ENCODE data around the gene AIF1L. TPM values are rescaled to one million over a fixed set of nuclear protein-coding genes. Genes with fewer than 3 reads are reported as not detected.

The AIF1L gene
- polyA plus RNA-seq, 1 donor, result 27.8 TPM

DNA sequence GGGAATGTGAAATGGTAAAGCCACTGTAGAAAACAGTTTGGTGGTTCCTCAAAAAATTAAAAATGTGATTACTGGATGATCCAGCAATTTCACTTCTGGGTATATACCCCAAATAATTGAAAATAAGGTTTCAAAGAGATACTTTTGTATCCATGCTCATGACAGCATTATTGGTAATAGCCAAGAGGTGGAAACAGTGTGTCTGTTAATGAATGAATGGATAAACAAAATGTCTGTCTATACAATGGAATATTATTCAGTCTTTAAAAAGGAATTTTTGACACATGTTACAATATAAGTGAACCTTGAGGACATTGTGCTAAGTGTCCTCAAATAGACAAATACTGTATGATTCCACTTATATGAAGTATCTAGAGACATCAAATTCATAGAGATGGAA lies 69.2 kb downstream of the AIF1L start:
- DNase-seq (ENCODE audit: low read depth), result no peak

DNA sequence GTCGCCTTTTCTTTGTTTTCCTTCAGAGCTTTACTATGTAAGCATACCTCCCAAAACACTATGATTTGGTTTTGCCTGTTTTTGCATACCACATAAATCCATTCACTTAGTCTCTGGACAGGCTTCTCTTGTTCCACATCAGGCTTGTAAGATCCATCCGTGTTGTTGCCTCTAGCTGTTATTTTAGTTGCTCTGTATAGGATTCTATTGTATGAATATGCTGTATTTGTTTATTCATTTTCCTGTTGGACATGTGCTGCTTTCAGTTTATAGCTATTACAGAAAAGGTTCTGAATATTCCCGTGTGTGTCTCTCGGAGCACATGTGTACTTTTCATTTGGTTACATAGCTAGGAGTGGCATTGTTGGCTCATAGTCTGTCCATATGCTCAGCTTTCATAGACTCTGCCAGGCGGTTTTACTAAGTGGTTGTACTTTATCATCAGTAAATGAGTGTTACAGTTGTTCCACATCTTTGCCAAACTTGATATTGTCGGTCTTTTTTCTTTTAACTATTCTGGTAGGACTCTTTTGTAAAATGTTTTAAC lies 70.9 kb downstream of the AIF1L start:
- DNase-seq (ENCODE audit: low read depth), result no peak

DNA sequence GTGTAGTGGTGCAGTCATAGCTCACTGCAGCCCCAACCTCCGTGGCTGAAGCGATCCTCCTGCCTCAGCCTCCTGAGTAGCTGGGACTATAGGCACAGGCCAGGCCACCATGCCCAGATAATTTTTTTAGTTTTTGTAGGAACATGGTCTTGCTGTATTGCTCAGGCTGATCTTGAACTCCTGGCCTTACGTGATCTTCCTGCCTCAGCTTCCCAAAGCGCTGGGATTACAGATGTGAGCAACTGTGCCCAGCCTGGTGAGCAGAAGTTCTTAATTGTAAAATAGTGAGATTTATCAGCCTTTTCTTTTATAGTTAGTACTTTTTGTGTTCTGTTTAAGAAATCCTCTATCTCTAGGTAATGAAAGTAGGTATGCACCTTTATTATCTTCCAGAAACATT lies 71.6 kb downstream of the AIF1L start:
- DNase-seq (ENCODE audit: low read depth), result no peak

DNA sequence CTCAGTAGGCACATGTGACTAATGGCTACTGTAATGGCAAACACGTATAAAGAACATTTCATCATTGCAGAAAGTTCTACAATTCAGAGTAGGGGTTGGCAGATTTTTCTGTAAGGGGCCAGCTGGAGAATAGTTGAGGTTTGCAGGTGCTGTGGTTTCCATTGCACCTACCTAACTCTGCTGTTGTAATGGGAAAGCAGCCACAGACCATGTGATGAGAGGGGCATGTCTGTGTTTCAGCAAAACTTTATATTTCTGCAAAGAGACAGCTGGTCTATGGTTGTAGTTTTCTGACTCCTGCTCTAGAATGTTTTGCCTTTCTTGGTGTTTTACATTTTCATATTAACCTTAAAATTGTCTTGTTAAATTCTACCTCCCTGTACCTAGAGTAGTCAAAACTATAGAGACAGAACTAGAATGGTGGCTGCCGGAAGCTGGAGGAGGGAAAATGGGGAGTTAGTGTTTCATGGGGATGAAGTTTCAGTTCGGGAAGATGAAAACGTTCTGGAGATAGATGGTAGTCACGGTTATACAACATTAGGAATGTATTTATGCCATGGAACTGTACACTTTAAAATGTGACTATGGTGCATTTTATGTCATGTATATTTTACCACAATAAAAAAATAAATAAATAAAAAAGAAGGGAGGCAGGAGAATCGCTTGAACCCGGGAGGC lies 73.4 kb downstream of the AIF1L start:
- no peak for DNase-seq (ENCODE audit: low read depth)

Other genes with a start within 250 kb of the AIF1L start
- gene QRFP, start 199.7 kb upstream of the AIF1L start, polyA plus RNA-seq (ENCODE audit: insufficient read length), result 0.33 TPM
- not detected for gene FIBCD1, start 157.3 kb upstream of the AIF1L start, polyA plus RNA-seq (ENCODE audit: insufficient read length)
- gene LAMC3, start 87.4 kb upstream of the AIF1L start, polyA plus RNA-seq (ENCODE audit: insufficient read length), result 1.9 TPM
- 27.1 TPM for gene NUP214, start 29.1 kb downstream of the AIF1L start, polyA plus RNA-seq (ENCODE audit: insufficient read length)
- gene FAM78A, start 180.0 kb downstream of the AIF1L start, polyA plus RNA-seq (ENCODE audit: insufficient read length), result 36.4 TPM
- gene PLPP7, start 193.2 kb downstream of the AIF1L start, polyA plus RNA-seq (ENCODE audit: insufficient read length), result 45.7 TPM

Measured in forelimb muscle (tissue), 1 donor.